Measurements from ENCODE around the gene CBX2.

The CBX2 gene

GRCh38 chr17:79777894-79778503 lies at the start of gene CBX2:
CBX2 (plus strand) TSS chr17:79778148; CDS start chr17:79778236, 88 bp downstream.
- peak; percentile 83 to 89 for DNase-seq

GRCh38 chr17:79728169-79728907 lies 49.6 kb upstream of the CBX2 start:
- DNase-seq = peak; percentile 89 to 90

- DNase-seq = no peak
Measured at GRCh38 chr17:79728908-79729471, 49.0 kb upstream of the CBX2 start.

GRCh38 chr17:79729761-79730160 lies 48.2 kb upstream of the CBX2 start:
- no peak for DNase-seq

- DNase-seq = no peak
Measured at GRCh38 chr17:79730437-79730768, 47.5 kb upstream of the CBX2 start.

- no peak for DNase-seq
Measured at GRCh38 chr17:79730769-79731483, 47.0 kb upstream of the CBX2 start, which contains the start of gene ENPP7. ENPP7 (plus strand) TSS chr17:79730943; CDS start chr17:79731140, 197 bp downstream.

GRCh38 chr17:79732254-79732653 lies 45.7 kb upstream of the CBX2 start:
- DNase-seq = no peak

GRCh38 chr17:79732804-79733691 lies 44.9 kb upstream of the CBX2 start:
- DNase-seq = no peak

GRCh38 chr17:79733692-79734070 lies 44.3 kb upstream of the CBX2 start:
- DNase-seq = no peak

- DNase-seq = no peak
Measured at GRCh38 chr17:79735096-79735495, 42.9 kb upstream of the CBX2 start.

GRCh38 chr17:79737046-79737921 lies 40.7 kb upstream of the CBX2 start:
- DNase-seq = no peak

GRCh38 chr17:79737922-79738578 lies 39.9 kb upstream of the CBX2 start:
- no peak for DNase-seq

GRCh38 chr17:79738643-79739042 lies 39.3 kb upstream of the CBX2 start:
- no peak for DNase-seq

GRCh38 chr17:79739148-79740062 lies 38.5 kb upstream of the CBX2 start:
- DNase-seq = no peak

GRCh38 chr17:79740413-79740812 lies 37.5 kb upstream of the CBX2 start:
- no peak for DNase-seq

- DNase-seq = no peak
Measured at GRCh38 chr17:79741401-79741750, 36.6 kb upstream of the CBX2 start.

GRCh38 chr17:79741751-79742588 lies 36.0 kb upstream of the CBX2 start:
- DNase-seq = peak; percentile 85 to 86

- DNase-seq = no peak
Measured at GRCh38 chr17:79742589-79742918, 35.4 kb upstream of the CBX2 start.

- no peak for DNase-seq
Measured at GRCh38 chr17:79742951-79743476, 34.9 kb upstream of the CBX2 start.

All from activated T-cell treated with anti-CD3 and anti-CD28 coated beads, Interleukin-2, amount 50 U/mL, for 48 hours (primary cell).